GM12874 (cell line): ENCODE measurements around the gene ODAD4.

ENCODE experiments used
- CTCF ChIP-seq: IDR thresholded peaks from 2 replicates; pipeline ENCODE4 v1.5.1; 2011; ENCODE audit warnings: low read depth, mild to moderate bottlenecking, control low read depth, low read length, moderate library complexity; ENCODE audit not compliant: insufficient read depth

Gene ODAD4

GRCh38 chr17:41976142-41976768 lies 45.8 kb downstream of the ODAD4 start:
- no peak for TF ChIP-seq CTCF

GRCh38 chr17:41977991-41978390 lies 47.6 kb downstream of the ODAD4 start:
- no peak for TF ChIP-seq CTCF

DNA sequence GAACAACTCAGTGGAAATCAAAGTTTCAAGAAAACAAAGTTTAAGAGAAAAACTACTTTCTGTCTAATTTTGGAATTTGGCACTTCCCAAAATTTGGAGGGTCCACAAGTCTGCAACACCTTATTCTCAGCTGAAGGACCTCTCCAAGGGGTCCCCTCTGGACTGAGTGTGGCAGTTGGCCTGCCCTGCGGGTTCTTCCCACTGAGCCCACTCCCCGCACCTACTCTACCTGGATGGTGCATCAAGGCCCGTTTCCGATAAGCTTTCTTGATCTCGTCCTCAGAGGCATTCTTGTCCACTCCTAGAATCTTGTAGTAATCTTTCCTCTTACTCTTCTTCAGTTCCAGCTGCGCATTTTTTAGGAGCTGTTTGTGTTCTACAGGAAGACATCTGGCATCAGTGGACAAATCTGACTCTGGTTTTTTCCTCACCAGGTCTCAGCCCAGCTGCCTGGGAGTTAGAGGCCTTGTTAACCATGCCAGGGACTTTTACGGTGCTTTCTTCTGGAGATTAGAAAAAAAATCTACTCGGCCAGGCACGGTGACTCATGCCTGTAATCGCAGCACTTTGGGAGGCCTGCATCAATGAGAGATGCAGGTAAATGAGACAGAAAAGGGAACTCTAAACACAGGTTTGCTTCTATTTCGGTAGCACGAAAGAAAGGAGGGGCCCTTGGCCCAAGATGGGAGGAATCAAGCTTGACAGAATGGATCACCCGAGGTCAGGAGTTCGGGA lies 51.8 kb downstream of the ODAD4 start:
- TF ChIP-seq CTCF: no peak

DNA sequence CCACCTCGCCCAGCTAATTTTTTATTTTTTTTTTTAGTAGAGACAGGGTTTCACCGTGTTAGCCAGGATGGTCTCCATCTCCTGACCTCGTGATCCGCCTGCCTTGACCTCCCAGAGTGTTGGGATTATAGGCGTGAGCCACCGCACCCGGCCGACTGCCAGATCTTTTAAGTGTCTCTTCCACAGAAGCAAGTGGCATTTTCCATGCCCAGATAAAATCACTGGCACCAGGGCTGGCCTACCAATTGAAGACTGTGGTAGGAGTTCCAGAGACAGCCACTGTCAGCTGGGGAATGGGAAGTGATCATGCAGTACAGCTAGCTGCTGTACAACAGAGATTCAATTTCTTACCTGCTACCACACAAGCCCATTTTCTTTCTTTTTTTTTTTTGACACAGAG lies 54.0 kb downstream of the ODAD4 start:
- no peak for TF ChIP-seq CTCF

DNA sequence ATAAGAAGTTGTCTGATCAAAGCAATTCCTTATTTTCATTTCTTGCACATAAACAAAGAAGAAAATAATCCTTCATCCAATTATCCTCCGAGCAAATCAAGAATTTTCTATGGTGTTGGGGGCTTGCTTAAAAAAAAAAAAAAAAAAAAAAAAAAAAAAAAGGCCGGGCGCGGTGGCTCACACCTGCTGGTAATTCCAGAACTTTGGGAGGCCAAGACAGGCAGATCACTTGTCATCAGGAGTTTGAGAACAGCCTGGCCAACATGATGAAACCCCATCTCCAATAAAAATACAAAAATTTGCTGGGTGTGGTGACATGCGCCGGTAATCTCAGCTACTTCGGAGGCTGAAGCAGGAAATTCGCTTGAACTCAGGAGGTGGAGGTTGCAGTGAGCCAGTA lies 55.5 kb downstream of the ODAD4 start:
- no peak for TF ChIP-seq CTCF

DNA sequence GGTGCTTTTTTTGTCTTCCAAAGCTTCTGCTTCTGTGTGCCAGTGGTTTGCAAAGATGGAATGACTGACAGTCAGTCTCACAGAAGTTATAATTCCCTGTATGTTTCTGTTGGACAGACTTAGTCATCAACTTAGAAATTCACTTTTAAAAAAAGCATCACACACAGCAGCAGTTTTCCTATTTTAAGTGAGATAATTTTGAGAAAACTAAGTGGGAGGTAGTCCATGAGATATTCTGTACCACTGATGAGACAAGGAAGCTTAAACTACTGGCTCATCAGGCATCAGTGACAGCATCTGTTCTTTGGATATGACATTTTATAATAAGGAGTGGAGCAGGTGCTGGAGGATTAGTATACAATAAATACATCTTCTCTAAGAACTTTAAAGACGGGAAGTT lies 56.2 kb downstream of the ODAD4 start:
- no peak for TF ChIP-seq CTCF

GRCh38 chr17:41987642-41988041 lies 57.2 kb downstream of the ODAD4 start:
- no peak for TF ChIP-seq CTCF
